HepG2 (cell line): ENCODE results near the gene ZNF571. TPM values are rescaled to one million over a fixed set of nuclear protein-coding genes. Genes with fewer than 3 reads are reported as not detected.

Experiments
- ASH2L ChIP-seq: fragments of 300-600, 200-600 bp; sonication (generic); IDR thresholded peaks from 2 replicates; pipeline ENCODE4 v1.7.0; 2017; ENCODE audit warnings: low read depth, mild to moderate bottlenecking, moderate library complexity, mixed read lengths, low read length; ENCODE audit not compliant: insufficient read length
- ATF1 ChIP-seq: IDR thresholded peaks from 2 replicates; pipeline ENCODE4 v1.6.1; 2016; ENCODE audit warnings: mild to moderate bottlenecking, control low read depth
- DR1 ChIP-seq: sonication (generic); formaldehyde crosslinking; IDR thresholded peaks from 2 replicates; pipeline ENCODE4 v1.8.0; 2021; ENCODE audit warnings: mild to moderate bottlenecking, missing genetic modification reagents, inconsistent platforms
- ELF1 ChIP-seq: sonication (generic); formaldehyde crosslinking; IDR thresholded peaks from 2 replicates; pipeline ENCODE4 v1.4.0; 2020; ENCODE audit warnings: missing genetic modification reagents
- ELF3 ChIP-seq: IDR thresholded peaks from 2 replicates; pipeline ENCODE4 v1.6.1; 2016; ENCODE audit warnings: missing genetic modification reagents, missing compliant biosample characterization
- ELF4 ChIP-seq: sonication (generic); formaldehyde crosslinking; IDR thresholded peaks from 2 replicates; pipeline ENCODE4 v1.5.0; 2020; ENCODE audit warnings: missing genetic modification reagents, mild to moderate bottlenecking, moderate library complexity, borderline replicate concordance
- GABPA ChIP-seq, 2 experiments: IDR thresholded peaks; 2 replicates each; pipeline ENCODE4 v1.6.1; 2011 to 2016; ENCODE audit warnings: low read depth in 2 of 2, low read length in 1 of 2, missing biosample characterization in 1 of 2, missing genetic modification characterization in 1 of 2
- HNRNPL ChIP-seq: fragments of 200-400 bp; formaldehyde crosslinking; IDR thresholded peaks from 2 replicates; pipeline ENCODE4 v1.6.1; 2017; ENCODE audit warnings: mild to moderate bottlenecking, low read depth, low read length
- MXD1 ChIP-seq: sonication (generic); formaldehyde crosslinking; IDR thresholded peaks from 2 replicates; pipeline ENCODE4 v1.4.0; 2020; ENCODE audit warnings: mild to moderate bottlenecking, missing genetic modification reagents
- POLR2A ChIP-seq, 2 experiments: IDR thresholded peaks; 2 replicates each; pipeline ENCODE4 v1.6.1; 2011; ENCODE audit warnings: low read depth in 2 of 2, low read length in 2 of 2, mild to moderate bottlenecking in 1 of 2, moderate library complexity in 1 of 2; ENCODE audit not compliant: insufficient read depth in 1 of 2
- SATB2 ChIP-seq: sonication (generic); formaldehyde crosslinking; IDR thresholded peaks from 2 replicates; pipeline ENCODE4 v1.5.0; 2020; ENCODE audit warnings: missing genetic modification reagents
- SSRP1 ChIP-seq: IDR thresholded peaks from 2 replicates; pipeline ENCODE4 v1.6.1; 2016; ENCODE audit warnings: control low read depth
- TBL1XR1 ChIP-seq: fragments of 150-350 bp; IDR thresholded peaks from 2 replicates; pipeline ENCODE4 v1.6.1; 2014; ENCODE audit warnings: borderline replicate concordance, low read length; ENCODE audit not compliant: partially characterized antibody
- THAP11 ChIP-seq: IDR thresholded peaks from 2 replicates; pipeline ENCODE4 v1.6.1; 2016; ENCODE audit warnings: missing biosample characterization, missing genetic modification reagents
- TMF1 ChIP-seq: sonication (generic); formaldehyde crosslinking; IDR thresholded peaks from 2 replicates; pipeline ENCODE4 v1.8.1; 2022; ENCODE audit warnings: low read depth, missing genetic modification reagents
- YEATS4 ChIP-seq: sonication (generic); formaldehyde crosslinking; IDR thresholded peaks from 2 replicates; pipeline ENCODE4 v1.4.0; 2020; ENCODE audit warnings: missing genetic modification reagents, borderline replicate concordance
- ZNF143 ChIP-seq: sonication (generic); formaldehyde crosslinking; IDR thresholded peaks from 2 replicates; pipeline ENCODE4 v1.4.0; 2020; ENCODE audit warnings: missing genetic modification reagents
- ZNF317 ChIP-seq: sonication (generic); formaldehyde crosslinking; IDR thresholded peaks from 2 replicates; pipeline ENCODE4 v1.5.0; 2020; ENCODE audit warnings: mild to moderate bottlenecking, missing genetic modification reagents
- ZNF333 ChIP-seq: sonication (generic); formaldehyde crosslinking; IDR thresholded peaks from 2 replicates; pipeline ENCODE4 v1.4.0; 2020; ENCODE audit warnings: mild to moderate bottlenecking, missing genetic modification reagents, borderline replicate concordance
- ZNF335 ChIP-seq: sonication (generic); formaldehyde crosslinking; IDR thresholded peaks from 2 replicates; pipeline ENCODE4 v1.4.0; 2020; ENCODE audit warnings: missing genetic modification reagents
- polyA plus RNA-seq, 8 experiments: library from polyadenylated mRNA; depleted of rRNA in 3 of 8; stranded (reverse) in 7 of 8; unstranded in 1 of 8; fragments of >200 nt; fragmentation: Illumina TruSeq in 4 of 8; extraction: Trizol in 4 of 8; gene quantifications; 2 replicates each; pipeline versions ENCODE4 v1.2.1 to v1.2.3, GENCODE V29; 2011 to 2016; ENCODE audit warnings: low read depth in 4 of 8, missing spikeins in 1 of 8, mixed read lengths in 1 of 8; ENCODE audit not compliant: insufficient read depth in 1 of 8
- total RNA-seq, 5 experiments: library from RNA; depleted of rRNA; stranded (reverse); fragments of >200 nt; fragmentation: Illumina TruSeq; extraction: Trizol; gene quantifications; 2 replicates each; pipeline ENCODE4 v1.2.3, GENCODE V29; 2016; ENCODE audit warnings: low read depth in 1 of 5
- TF ChIP-seq, protein P1 (sequence below): sonication (generic); formaldehyde crosslinking; IDR thresholded peaks from 2 replicates; pipeline ENCODE4 v1.4.0; 2020; ENCODE audit warnings: missing genetic modification reagents
- TF ChIP-seq, protein P2 (sequence below): IDR thresholded peaks from 2 replicates; pipeline ENCODE4 v1.6.1; 2016; ENCODE audit warnings: low read depth, borderline replicate concordance
- TF ChIP-seq, protein P3 (sequence below): sonication (generic); formaldehyde crosslinking; conservative IDR thresholded peaks from 2 replicates; pipeline ENCODE4 v1.4.0; 2020; ENCODE audit warnings: mild to moderate bottlenecking, missing genetic modification reagents, moderate library complexity
- TF ChIP-seq, protein P4 (sequence below): IDR thresholded peaks from 2 replicates; pipeline ENCODE4 v1.6.1; 2016

Gene ZNF571
- total and polyA plus RNA-seq, 2 of the 13 experiments (the other 11 are each of a cell fraction or from before 2014, with no cell fraction given): 1.3 to 1.9 TPM

DNA sequence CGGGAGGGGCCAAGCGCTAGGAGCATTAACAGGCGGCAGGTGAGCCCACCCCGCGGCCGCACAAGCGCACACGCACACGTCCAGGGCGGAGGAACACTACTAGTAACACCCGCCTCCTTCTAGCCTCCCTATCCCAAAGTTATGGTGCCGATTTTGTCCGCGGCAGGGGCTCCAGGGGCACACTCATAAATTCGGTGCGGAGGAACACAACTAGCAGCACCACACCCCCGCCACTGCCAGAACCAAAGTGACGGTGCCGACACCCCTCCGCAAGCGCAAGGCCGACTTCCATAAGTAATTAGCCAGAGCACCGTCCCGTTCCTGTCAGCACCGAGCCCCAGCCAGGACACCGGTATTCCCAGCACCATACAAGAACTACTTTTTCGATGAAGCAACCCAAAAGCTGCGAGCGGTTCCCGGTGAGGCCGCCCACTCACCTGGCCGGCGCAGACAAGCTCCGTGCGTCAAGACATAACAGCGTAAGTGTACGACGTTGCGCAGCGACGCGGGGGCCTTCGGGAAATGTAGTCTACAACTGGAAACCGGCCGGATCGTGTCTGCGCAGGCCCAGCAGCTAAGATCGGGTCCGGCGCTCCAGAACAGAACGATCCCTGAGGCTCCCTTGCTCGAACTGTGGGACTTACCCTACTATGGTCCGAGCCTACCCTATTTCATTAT lies at the start of gene ZNF571, which contains the start of gene ZNF540 (continued):
- TF ChIP-seq, protein P1, sequence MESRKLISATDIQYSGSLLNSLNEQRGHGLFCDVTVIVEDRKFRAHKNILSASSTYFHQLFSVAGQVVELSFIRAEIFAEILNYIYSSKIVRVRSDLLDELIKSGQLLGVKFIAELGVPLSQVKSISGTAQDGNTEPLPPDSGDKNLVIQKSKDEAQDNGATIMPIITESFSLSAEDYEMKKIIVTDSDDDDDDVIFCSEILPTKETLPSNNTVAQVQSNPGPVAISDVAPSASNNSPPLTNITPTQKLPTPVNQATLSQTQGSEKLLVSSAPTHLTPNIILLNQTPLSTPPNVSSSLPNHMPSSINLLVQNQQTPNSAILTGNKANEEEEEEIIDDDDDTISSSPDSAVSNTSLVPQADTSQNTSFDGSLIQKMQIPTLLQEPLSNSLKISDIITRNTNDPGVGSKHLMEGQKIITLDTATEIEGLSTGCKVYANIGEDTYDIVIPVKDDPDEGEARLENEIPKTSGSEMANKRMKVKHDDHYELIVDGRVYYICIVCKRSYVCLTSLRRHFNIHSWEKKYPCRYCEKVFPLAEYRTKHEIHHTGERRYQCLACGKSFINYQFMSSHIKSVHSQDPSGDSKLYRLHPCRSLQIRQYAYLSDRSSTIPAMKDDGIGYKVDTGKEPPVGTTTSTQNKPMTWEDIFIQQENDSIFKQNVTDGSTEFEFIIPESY (CRISPR knock-in tag): peak; percentile 33; the same call in 1 of the 2 replicates
- TF ChIP-seq, protein P2, sequence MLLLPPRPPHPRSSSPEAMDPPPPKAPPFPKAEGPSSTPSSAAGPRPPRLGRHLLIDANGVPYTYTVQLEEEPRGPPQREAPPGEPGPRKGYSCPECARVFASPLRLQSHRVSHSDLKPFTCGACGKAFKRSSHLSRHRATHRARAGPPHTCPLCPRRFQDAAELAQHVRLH (CRISPR knock-in tag): no peak
- 0 out of 2 replicates have a peak, but pooled peaks have one; percentile 41 for TF ChIP-seq HNRNPL
- TF ChIP-seq ATF1 (CRISPR knock-in tag): peak; percentile 87
- 0 out of 2 replicates have a peak, but pooled peaks have one; percentile 14 for TF ChIP-seq SSRP1
- TF ChIP-seq, protein P3, sequence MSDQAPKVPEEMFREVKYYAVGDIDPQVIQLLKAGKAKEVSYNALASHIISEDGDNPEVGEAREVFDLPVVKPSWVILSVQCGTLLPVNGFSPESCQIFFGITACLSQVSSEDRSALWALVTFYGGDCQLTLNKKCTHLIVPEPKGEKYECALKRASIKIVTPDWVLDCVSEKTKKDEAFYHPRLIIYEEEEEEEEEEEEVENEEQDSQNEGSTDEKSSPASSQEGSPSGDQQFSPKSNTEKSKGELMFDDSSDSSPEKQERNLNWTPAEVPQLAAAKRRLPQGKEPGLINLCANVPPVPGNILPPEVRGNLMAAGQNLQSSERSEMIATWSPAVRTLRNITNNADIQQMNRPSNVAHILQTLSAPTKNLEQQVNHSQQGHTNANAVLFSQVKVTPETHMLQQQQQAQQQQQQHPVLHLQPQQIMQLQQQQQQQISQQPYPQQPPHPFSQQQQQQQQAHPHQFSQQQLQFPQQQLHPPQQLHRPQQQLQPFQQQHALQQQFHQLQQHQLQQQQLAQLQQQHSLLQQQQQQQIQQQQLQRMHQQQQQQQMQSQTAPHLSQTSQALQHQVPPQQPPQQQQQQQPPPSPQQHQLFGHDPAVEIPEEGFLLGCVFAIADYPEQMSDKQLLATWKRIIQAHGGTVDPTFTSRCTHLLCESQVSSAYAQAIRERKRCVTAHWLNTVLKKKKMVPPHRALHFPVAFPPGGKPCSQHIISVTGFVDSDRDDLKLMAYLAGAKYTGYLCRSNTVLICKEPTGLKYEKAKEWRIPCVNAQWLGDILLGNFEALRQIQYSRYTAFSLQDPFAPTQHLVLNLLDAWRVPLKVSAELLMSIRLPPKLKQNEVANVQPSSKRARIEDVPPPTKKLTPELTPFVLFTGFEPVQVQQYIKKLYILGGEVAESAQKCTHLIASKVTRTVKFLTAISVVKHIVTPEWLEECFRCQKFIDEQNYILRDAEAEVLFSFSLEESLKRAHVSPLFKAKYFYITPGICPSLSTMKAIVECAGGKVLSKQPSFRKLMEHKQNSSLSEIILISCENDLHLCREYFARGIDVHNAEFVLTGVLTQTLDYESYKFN (CRISPR knock-in tag): no peak
- TF ChIP-seq YEATS4 (CRISPR knock-in tag): peak; percentile 64; the same call in 1 of the 2 replicates
- TF ChIP-seq ELF1 (CRISPR knock-in tag): peak; percentile 55
- TF ChIP-seq SATB2 (CRISPR knock-in tag): no peak
- peak; percentile 79; the same call in 1 of the 2 replicates for TF ChIP-seq ZNF317 (CRISPR knock-in tag)
- no peak for TF ChIP-seq GABPA (IDR thresholded peaks at IDR 0.05; ENCODE audit: low read depth, low read length)
- TF ChIP-seq GABPA (CRISPR knock-in tag; IDR thresholded peaks at IDR 0.05; ENCODE audit: low read depth): peak; percentile 75
- peak; percentile 48 to 57 for TF ChIP-seq POLR2A (IDR thresholded peaks at IDR 0.05; ENCODE audit: insufficient read depth in 1 of 2, low read depth in 2 of 2, low read length in 2 of 2)
- peak; percentile 51; the same call in 1 of the 2 replicates for TF ChIP-seq MXD1 (CRISPR knock-in tag)
- peak; percentile 87 for TF ChIP-seq ASH2L
- no peak for TF ChIP-seq TBL1XR1
- 0 out of 2 replicates have a peak, but pooled peaks have one; percentile 20 for TF ChIP-seq DR1 (CRISPR knock-in tag)
- no peak for TF ChIP-seq TMF1 (CRISPR knock-in tag)
- TF ChIP-seq ELF4: peak; percentile 51; the same call in 1 of the 2 replicates
- TF ChIP-seq, protein P4, sequence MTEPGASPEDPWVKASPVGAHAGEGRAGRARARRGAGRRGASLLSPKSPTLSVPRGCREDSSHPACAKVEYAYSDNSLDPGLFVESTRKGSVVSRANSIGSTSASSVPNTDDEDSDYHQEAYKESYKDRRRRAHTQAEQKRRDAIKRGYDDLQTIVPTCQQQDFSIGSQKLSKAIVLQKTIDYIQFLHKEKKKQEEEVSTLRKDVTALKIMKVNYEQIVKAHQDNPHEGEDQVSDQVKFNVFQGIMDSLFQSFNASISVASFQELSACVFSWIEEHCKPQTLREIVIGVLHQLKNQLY (CRISPR knock-in tag): 0 out of 2 replicates have a peak, but pooled peaks have one; percentile 14
- 0 out of 2 replicates have a peak, but pooled peaks have one; percentile 23 for TF ChIP-seq ELF3 (CRISPR knock-in tag)
- TF ChIP-seq ZNF143: peak; percentile 98
- 0 out of 2 replicates have a peak, but pooled peaks have one; percentile 11 for TF ChIP-seq ZNF335
- TF ChIP-seq THAP11: peak; percentile 99
- TF ChIP-seq ZNF333 (CRISPR knock-in tag): no peak
